Astrocyte of the spinal cord (primary cell): ENCODE data around the gene DLGAP3.

Experiments used
- DNase-seq: peaks from one replicate; pipeline ENCODE4 v3.0.0; 2011; ENCODE audit warnings: low read depth, low spot score
- H3K4me3 ChIP-seq: 2 replicates; pipeline ENCODE4 v1.5.1; 2011; ENCODE audit warnings: low read depth, mild to moderate bottlenecking, low read length, moderate library complexity
- in situ Hi-C: cut with HindIII; loops from 2 replicates; pipeline ENCODE4 v1.10.0; 2017; ENCODE audit warnings: low sequenced_read_pairs
- TF ChIP-seq, protein P1 (sequence below): IDR thresholded peaks from 2 replicates; pipeline ENCODE4 v1.5.1; 2012; ENCODE audit warnings: low read depth, mild to moderate bottlenecking, low read length, inconsistent platforms

DLGAP3 gene

DNA sequence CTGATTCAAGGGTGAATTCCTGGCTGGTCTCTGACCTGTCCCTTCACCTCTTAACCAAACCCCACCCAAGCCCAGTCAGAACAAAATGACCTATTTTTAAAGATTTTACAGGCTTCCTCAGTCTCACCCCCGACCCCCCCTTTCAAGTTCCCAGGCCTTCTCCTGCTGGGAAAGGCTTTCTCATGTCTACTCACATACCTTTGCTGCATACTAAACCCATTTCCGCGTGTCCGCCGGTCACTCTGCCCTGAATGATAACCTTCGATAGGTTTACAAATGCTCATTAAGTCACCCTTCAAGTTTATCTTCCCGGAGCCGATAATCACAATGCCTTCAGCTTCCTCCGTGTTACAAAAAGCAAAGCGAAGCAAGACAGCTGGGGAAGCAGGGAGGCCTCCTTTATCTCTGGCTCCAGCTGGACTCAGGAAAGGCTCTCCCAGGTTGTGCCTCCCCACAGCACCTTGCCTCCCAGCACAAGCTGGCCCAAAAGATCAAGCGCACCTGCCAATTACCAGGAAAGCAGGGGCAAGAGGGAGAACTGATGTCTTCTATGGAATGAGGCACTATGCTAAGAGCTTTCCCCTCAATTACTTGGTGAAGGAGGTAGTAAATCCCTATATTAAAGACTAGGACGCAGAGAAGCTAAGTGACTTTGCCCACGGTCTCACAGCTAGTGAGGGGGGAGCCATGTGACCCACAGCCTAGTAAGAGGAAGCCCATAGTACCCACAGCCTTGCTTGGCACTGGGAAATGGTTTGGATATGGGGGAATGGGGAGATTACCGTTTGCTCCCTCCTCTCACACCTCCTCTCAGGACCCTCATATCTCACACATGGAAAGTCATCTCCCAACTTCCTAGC lies 85.8 kb downstream of the DLGAP3 start:
- DNase-seq, result no peak
- H3K4me3 ChIP-seq, result no peak overlapping the region

DNA sequence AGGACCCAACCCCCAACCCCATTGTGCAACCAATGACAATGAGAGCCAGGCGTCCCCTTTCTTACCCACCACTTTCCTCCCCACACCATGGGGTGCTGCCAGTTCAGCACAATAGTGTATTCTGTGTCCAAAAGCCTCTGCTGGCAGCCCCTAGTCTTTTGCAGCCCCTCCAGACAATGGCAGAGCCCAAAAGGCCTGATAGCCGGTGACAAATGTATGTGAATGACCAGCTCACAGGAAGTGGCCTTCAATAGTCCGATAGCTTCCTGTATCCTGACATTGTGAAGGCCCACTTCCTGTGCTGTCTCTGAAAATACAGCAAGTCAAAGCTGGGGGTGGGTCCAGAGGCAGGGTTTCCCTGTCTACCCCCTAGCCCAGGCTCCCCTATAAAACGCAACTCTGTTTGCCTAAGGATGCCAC lies 86.5 kb downstream of the DLGAP3 start:
- no peak overlapping the region for H3K4me3 ChIP-seq
- in situ Hi-C loops, result no loop called here
- DNase-seq, result no peak
- TF ChIP-seq, protein P1, sequence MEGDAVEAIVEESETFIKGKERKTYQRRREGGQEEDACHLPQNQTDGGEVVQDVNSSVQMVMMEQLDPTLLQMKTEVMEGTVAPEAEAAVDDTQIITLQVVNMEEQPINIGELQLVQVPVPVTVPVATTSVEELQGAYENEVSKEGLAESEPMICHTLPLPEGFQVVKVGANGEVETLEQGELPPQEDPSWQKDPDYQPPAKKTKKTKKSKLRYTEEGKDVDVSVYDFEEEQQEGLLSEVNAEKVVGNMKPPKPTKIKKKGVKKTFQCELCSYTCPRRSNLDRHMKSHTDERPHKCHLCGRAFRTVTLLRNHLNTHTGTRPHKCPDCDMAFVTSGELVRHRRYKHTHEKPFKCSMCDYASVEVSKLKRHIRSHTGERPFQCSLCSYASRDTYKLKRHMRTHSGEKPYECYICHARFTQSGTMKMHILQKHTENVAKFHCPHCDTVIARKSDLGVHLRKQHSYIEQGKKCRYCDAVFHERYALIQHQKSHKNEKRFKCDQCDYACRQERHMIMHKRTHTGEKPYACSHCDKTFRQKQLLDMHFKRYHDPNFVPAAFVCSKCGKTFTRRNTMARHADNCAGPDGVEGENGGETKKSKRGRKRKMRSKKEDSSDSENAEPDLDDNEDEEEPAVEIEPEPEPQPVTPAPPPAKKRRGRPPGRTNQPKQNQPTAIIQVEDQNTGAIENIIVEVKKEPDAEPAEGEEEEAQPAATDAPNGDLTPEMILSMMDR, result no peak

More for the DNA sequence above, 85.8 kb downstream of the DLGAP3 start:
- in situ Hi-C loops, result no loop called here
- TF ChIP-seq, protein P1, result no peak

DNA sequence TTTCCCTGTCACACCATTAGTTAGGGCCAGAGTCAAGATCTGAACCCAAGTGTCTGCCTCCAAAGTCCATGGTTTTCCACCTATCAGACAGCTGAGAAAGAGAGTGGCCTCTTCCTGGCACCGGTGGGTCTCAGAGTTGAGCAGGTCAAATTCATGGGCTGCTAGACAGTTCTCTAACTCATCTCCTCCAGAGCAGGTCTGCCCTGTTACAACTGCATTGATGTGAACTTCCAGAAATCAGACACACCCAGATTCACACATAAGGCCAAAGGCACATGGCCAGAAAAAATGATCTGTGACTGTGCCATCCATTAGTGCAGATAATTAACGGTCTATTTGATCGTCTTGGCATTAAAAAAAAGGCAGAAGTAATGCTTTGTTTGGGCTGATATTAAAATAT lies 87.4 kb downstream of the DLGAP3 start:
- in situ Hi-C loops, result no loop called here
- no peak for DNase-seq
- no peak overlapping the region for H3K4me3 ChIP-seq
- TF ChIP-seq, protein P1, result no peak

DNA sequence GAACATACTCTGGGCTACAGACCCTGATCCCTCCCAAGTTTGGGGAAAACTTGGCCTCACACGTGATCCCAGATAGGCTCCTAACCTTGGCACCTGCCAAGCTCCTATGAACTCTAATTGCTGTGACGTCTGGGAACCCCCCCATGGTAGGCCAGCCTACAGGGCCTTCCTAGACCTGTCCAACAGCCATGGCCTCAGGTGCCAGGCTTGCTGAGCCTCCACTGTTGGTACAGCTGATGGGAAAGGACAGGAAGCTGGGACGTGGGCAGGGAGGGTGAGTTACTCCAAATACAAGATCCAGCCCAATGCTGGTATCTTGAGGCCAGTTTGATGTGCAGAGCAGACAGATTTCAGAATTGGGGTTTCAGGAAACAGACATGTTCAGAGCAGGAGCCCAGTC lies 89.0 kb downstream of the DLGAP3 start:
- DNase-seq, result no peak
- TF ChIP-seq, protein P1, result no peak
- H3K4me3 ChIP-seq, result no peak overlapping the region
- in situ Hi-C loops, result no loop called here

DNA sequence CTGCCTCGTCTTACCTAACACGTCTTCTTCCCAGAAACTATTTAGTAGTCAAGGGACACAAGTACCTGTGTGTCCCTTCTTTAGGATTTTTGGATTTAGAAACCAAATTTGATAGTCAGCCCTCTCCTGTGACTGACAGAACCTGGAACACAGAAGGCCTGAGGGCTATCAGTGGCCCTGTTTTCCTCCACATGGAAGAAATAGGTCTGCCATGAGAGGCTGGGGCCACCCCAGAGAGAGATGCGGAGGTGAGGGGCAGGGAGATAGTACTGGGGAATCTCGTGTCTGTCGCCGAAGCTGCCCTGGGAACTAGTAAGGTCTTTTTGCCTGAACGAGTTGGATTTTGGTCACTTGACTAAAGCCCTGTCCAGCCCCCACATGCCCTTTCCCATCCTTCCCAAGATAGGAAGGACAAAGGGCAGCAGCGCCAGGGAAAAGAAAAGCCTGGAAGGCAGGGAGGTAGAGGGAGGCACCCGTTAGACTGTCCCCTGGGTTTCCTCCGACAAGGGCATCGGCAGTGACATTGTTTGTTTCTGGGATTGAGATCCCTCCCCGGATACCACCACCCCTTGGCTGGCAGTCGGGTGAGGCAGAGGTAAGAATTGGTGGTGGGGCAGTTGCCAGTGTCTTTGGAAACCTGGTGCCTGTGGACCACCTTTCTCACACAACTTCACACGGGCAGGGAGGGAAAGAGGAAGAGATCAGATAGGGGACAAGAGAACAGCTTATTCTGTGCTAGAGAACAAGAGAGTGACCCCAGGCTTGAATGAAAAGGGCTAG lies 89.7 kb downstream of the DLGAP3 start:
- TF ChIP-seq, protein P1, result no peak
- no peak for DNase-seq
- in situ Hi-C loops, result no loop called here
- no peak overlapping the region for H3K4me3 ChIP-seq

DNA sequence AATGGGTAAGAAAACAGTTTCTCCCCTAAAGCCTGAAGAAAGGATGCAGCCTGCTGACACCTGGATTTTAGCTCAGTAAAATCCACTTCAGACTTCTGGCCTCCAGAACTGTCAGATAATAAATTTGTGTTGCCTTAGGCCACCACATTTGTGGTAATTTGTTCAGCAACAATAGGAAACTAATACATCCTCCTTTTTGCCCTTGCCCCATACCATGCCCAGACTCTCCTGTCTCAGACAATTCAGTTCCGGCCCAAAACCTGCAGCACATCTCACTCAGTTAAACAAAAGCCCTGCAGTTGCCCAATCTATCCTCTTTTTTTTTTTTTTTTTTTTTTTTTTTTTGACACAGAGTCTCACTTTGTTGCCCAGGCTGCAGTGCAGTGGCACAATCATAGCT lies 95.7 kb downstream of the DLGAP3 start:
- in situ Hi-C loops, result no loop called here
- H3K4me3 ChIP-seq, result no peak overlapping the region
- TF ChIP-seq, protein P1, result no peak
- no peak for DNase-seq
